Esophagus muscularis mucosa (tissue), 4 donors: ENCODE results near the gene ZNF660. TPM values are rescaled to one million over a fixed set of nuclear protein-coding genes. Genes with fewer than 3 reads are reported as not detected.
"Not testable (repeated sequence)": the region's sequence is repeated elsewhere in the genome, so short reads cannot be mapped to it uniquely, and the experiment has no call there.

ENCODE experiments used
- DNase-seq: peaks from one replicate; pipeline ENCODE4 v3.0.0-alpha.2; 2017; ENCODE audit errors: extremely low spot score
- H3K27ac ChIP-seq, 4 donors: fragments of 200-600 bp; sonication (generic); replicated peaks in 1 of 4; 1 replicate in 3 of 4; 2 replicates in 1 of 4; pipeline ENCODE4 v1.5.1; 2016 to 2019; ENCODE audit warnings: mild to moderate bottlenecking in 1 of 4
- H3K27me3 ChIP-seq, 4 donors: fragments of 200-600 bp; sonication (generic); one replicate each; pipeline versions ENCODE4 v1.5.1 to v1.6.0; 2016 to 2019
- H3K36me3 ChIP-seq, 4 donors: fragments of 200-600 bp; sonication (generic); one replicate each; pipeline ENCODE4 v1.5.1; 2016 to 2019
- H3K4me1 ChIP-seq, 4 donors: fragments of 200-600 bp; sonication (generic); one replicate each; pipeline ENCODE4 v1.5.1; 2016 to 2019
- H3K4me3 ChIP-seq, 4 donors: fragments of 200-600 bp; sonication (generic); 1 replicate in 2 of 4; 2 replicates in 2 of 4; pipeline ENCODE4 v1.5.1; 2016 to 2019; ENCODE audit warnings: mild to moderate bottlenecking in 4 of 4, moderate library complexity in 1 of 4
- H3K9me3 ChIP-seq, 4 donors: fragments of 200-600 bp; sonication (generic); 1 replicate in 3 of 4; 2 replicates in 1 of 4; pipeline ENCODE4 v1.5.1; 2016 to 2019
- CTCF ChIP-seq, 3 experiments: fragments of 200-600 bp in 2 of 3; fragments of 450-650 bp in 1 of 3; sonication (generic) in 2 of 3; IDR thresholded peaks; one replicate each; pipeline ENCODE4 v1.5.1; 2017 to 2019; ENCODE audit warnings: antibody characterized with exemption in 3 of 3, mild to moderate bottlenecking in 2 of 3, moderate library complexity in 1 of 3
- EP300 ChIP-seq: sonication (generic); formaldehyde crosslinking; IDR thresholded peaks from one replicate; pipeline ENCODE4 v1.6.1; 2017; ENCODE audit warnings: antibody characterized with exemption
- POLR2A ChIP-seq: fragments of 450-650 bp; IDR thresholded peaks from one replicate; pipeline ENCODE4 v1.6.1; 2017; ENCODE audit warnings: antibody characterized with exemption, moderate library complexity, mild to moderate bottlenecking, low read depth
- POLR2AphosphoS5 ChIP-seq, 2 donors: sonication (generic); formaldehyde crosslinking; IDR thresholded peaks; one replicate each; pipeline ENCODE4 v1.6.1; 2017; ENCODE audit warnings: antibody characterized with exemption in 2 of 2
- WGBS: methylation state at CpG from one replicate; pipeline ENCODE4 v1.1.5; 2018; 5-methylcytosine and 5-hydroxymethylcytosine counted together
- intact Hi-C: fragments of 100-400 bp; cut with DNase I; formaldehyde crosslinking; loops from one replicate; pipeline ENCODE4 v1.15.1; 2023
- total RNA-seq, 4 donors: library from RNA; depleted of rRNA; stranded (reverse); fragments of >200 nt; gene quantifications; one replicate each; pipeline versions ENCODE4 v1.1.0 to v1.2.1, GENCODE V29; 2016

ZNF660 gene
- total RNA-seq, 4 donors from 2014 or later = 2.1 to 2.9 (median 2.6) TPM

DNA sequence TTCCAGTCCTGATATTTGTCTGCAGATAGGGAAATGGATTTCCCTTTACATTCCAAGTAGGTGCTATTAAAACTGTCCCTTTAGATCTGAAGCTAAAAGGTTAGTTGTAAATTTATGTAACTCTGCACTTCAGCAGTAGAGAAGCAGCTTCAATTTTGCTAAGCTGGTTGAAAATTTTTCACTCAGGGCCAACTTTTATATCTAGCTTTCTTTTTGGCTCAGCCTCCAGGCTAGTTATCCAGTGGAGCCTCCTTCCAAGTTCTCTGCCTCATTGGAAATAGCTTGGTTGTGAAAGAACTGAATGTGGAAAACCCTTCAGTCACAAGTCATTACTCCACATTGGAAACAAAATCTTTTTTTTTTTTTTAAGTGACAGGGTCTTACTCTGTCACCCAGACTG is 8.2 kb upstream of the ZNF660 start:
- no peak for DNase-seq
- peaks cover 0 to 4% (median 1%) of the 10 kb centered on the region in 4 donors for H3K9me3 ChIP-seq
- intact Hi-C loops = no loop called here
- H3K27ac ChIP-seq = no peak overlapping the region
- TF ChIP-seq POLR2A (no peak), POLR2AphosphoS5 (IDR thresholded peaks at IDR 0.05) (no peak), EP300 (no peak), CTCF (IDR thresholded peaks at IDR 0.05) (no peak)
- H3K4me3 ChIP-seq = no peak overlapping the region
- peaks cover 0 to 5% (median 0%) of the 10 kb centered on the region in 4 donors for H3K27me3 ChIP-seq
- H3K36me3 ChIP-seq = peaks cover 0 to 2% (median under 1%) of the 10 kb centered on the region in 4 donors
- no peaks in the 10 kb centered on the region for H3K4me1 ChIP-seq

DNA sequence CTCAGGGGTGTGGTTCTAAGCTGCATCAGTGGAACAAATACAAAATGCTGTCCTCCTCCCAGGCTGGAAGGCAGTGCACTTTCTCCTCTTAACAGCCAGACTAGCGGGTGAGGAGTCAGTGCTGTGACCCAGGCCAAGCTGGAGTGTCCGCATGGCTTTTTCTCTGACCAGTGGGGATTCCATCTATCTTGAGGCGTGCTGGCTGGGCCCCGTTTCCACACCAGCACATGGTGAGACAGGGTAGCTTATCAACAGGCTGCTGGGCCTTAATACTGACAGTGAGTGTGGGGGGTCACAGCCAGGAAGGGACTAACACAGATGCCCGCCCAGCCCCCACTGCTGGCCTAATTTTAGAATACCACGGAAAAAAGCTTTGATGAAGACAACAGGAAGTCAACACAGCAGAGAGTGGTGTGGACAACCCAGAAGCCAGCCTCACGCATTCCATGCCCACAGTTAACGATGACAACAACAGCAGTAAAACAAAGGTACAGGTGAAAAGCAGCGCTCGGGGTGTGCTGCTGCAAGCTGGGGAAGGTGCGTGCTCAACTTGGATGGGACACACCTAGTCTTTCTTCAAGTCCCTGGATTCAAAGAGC is 7.3 kb upstream of the ZNF660 start:
- WGBS = 91% methylated on average over 7 of the region's 11 CpGs
- intact Hi-C loops, H3K4me1 ChIP-seq, DNase-seq, H3K9me3 ChIP-seq, H3K27ac ChIP-seq, H3K36me3 ChIP-seq, H3K4me3 ChIP-seq, H3K27me3 ChIP-seq: not testable (repeated sequence)

GRCh38 chr3:44578316-44578715 is 6.4 kb upstream of the ZNF660 start:
- H3K4me3 ChIP-seq, intact Hi-C loops, H3K4me1 ChIP-seq, DNase-seq, H3K9me3 ChIP-seq, H3K27me3 ChIP-seq, H3K27ac ChIP-seq, H3K36me3 ChIP-seq: not testable (repeated sequence)
- WGBS = 98% methylated on average over 11 of the region's 22 CpGs

GRCh38 chr3:44578924-44579515 is 5.7 kb upstream of the ZNF660 start:
- H3K4me3 ChIP-seq, H3K4me1 ChIP-seq, H3K9me3 ChIP-seq, H3K27ac ChIP-seq, DNase-seq, H3K36me3 ChIP-seq, intact Hi-C loops, H3K27me3 ChIP-seq: not testable (repeated sequence)
- WGBS = 97% methylated on average over 19 of the region's 37 CpGs

DNA sequence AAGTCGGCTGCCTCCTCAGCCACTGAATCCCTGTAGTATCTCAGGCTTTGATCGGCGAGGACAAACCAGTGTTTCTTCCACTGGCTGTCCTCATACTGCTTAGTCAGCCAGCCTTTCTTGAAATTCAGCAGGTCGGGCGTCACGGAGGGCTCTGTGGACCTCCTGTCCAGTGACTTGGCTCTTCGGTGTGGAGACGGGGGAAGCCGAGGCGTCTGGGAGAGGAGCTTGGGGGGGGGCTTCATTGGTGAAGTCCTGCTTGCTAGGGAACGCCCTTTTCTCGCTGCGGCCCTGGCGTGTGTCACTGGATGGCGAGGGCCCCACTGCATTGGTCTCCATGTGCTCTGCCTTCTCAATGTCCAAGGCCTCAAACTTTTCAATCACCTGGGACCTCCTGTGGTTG is 5.0 kb upstream of the ZNF660 start:
- H3K27me3 ChIP-seq, intact Hi-C loops, H3K4me1 ChIP-seq, DNase-seq, H3K27ac ChIP-seq, H3K36me3 ChIP-seq, H3K4me3 ChIP-seq, H3K9me3 ChIP-seq: not testable (repeated sequence)
- WGBS = 100% methylated on average over 6 of the region's 15 CpGs

DNA sequence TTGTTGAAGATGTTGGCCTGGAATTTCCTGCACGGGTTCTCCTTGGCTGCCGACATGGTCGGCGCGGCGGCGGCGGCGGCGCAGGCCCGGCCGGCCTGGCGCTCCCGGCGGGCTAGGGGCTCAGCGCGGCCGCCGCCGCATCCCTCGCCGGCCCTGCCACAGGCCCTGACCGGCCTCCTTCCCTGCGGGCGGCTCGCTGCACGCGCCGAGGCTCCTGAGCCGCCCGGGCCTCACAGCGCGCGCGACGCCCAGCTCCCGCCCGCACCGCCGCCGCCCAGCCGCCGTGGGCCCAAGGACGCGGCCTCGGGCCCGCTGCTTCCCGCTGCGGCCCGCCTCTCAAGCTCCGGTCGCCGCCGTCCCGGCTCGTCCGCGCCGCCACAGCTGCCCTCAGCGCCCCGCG is 3.8 kb upstream of the ZNF660 start:
- H3K36me3 ChIP-seq, intact Hi-C loops, H3K27me3 ChIP-seq, H3K27ac ChIP-seq, H3K4me3 ChIP-seq, H3K9me3 ChIP-seq, DNase-seq: not testable (repeated sequence)
- WGBS = 33% methylated on average over 20 of the region's 62 CpGs
- H3K4me1 ChIP-seq = peaks cover 12 to 20% (median 16%) of the 10 kb centered on the region in 4 donors

DNA sequence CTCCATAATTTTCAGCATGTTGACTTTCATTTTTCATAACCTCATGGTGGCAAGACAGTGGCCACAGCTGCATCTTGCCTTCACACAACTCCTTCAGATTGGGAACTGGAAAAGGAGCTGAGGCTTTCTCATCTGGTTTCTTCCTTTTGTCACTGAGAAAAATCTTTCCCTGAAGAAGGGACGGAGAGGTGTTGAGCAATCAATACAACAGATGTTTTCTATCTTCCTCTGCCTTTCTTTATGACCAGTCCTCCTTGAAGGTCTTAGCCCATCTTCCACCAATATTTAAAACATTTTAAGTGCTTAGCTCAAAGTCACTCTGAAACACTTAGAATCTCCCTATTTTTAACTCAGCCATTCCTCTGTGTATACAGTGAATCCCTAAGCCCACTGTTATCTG is 11.9 kb downstream of the ZNF660 start:
- Histone ChIP-seq H3K27me3 (no peaks in the 10 kb centered on the region), H3K4me3 (no peak overlapping the region), H3K4me1 (no peaks in the 10 kb centered on the region), H3K9me3 (peaks cover 0 to 54% (median 35%) of the 10 kb centered on the region in 4 donors), H3K36me3 (peaks cover 19 to 67% (median 23%) of the 10 kb centered on the region in 4 donors), H3K27ac (no peak overlapping the region)
- intact Hi-C loops = no loop called here
- 54% methylated on average over 1 of the region's 1 CpG for WGBS
- TF ChIP-seq CTCF (IDR thresholded peaks at IDR 0.05) (no peak), POLR2A (no peak), EP300 (no peak), POLR2AphosphoS5 (IDR thresholded peaks at IDR 0.05) (no peak)
- DNase-seq = no peak
